Mesothelial cell of epicardium (in vitro differentiated cells): ENCODE results near the gene NOBOX. TPM values are rescaled to one million over a fixed set of nuclear protein-coding genes. Genes with fewer than 3 reads are reported as not detected.
"Not testable (repeated sequence)": the region's sequence is repeated elsewhere in the genome, so short reads cannot be mapped to it uniquely, and the experiment has no call there.

ENCODE experiments used
- DNase-seq, 2 experiments: peaks; one replicate each; pipeline ENCODE4 v3.0.0; 2021; ENCODE audit warnings: low spot score in 2 of 2; ENCODE audit not compliant: unreplicated experiment in 2 of 2
- H3K27ac Mint-ChIP-seq: 2 replicates; pipeline ENCODE4 v1.8.0; 2021; ENCODE audit warnings: mixed read lengths
- H3K27me3 Mint-ChIP-seq: 2 replicates; pipeline ENCODE4 v1.8.0; 2021; ENCODE audit warnings: low read depth, mixed read lengths
- H3K36me3 Mint-ChIP-seq: 2 replicates; pipeline ENCODE4 v1.8.0; 2021; ENCODE audit warnings: mixed read lengths
- H3K4me1 Mint-ChIP-seq: 2 replicates; pipeline ENCODE4 v1.8.0; 2021; ENCODE audit warnings: mixed read lengths
- H3K4me3 Mint-ChIP-seq: 2 replicates; pipeline ENCODE4 v1.8.0; 2021; ENCODE audit warnings: mild to moderate bottlenecking, moderate library complexity, mixed read lengths
- H3K9me3 Mint-ChIP-seq: 2 replicates; pipeline ENCODE4 v1.8.0; 2021; ENCODE audit warnings: mixed read lengths
- total RNA-seq: library from RNA; stranded (reverse); gene quantifications from 3 replicates; pipeline ENCODE4 v1.2.1, GENCODE V29; 2021

NOBOX gene
- total RNA-seq, 1 donor from 2014 or later, result not detected

DNA sequence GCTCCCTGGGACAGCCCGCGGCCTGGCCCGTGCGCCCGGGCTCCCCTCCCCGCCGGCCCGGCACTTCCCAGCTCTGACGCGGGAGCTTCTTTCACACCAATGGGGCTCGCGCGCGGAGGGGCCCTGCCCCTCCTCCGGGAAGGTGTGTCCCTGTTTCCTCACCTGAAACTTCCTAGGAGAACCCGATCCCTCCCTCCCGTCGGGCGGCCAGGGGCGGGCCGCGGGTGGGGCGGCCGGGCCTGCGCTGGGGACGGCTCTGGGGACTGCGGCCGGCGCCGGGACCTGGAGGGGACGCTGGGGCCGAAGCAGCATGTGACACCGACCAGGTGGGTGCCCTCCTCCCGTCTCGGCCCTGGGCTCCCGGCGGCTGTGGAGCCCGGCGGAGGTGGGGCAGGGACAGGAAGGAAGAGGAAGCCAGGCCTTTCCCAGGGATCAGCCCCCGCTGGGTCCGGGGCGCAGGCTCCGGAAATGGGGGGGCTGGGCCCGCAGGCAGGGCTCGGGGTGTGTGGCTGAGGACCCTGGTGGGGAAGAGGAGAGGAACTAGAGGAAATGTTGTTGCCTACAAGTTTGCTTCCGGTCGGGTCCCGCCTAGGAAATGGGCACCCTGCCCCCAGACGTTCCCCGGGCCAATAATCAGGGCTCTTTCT is 48.2 kb downstream of the NOBOX start, which contains the start of gene ARHGEF5:
Gene ARHGEF5, plus strand, starts transcription at position 227 of the 647 bp plus-strand sequence. CDS start 7,268 bp downstream, outside the sequence.
- not testable (repeated sequence) for DNase-seq, H3K4me1 Mint-ChIP-seq, H3K9me3 Mint-ChIP-seq, H3K36me3 Mint-ChIP-seq, H3K27me3 Mint-ChIP-seq
- Mint-ChIP-seq H3K27ac (peak within 1 kb of the TSS; percentile 91), H3K4me3 (peak within 1 kb of the TSS; percentile 79)

- H3K4me1 Mint-ChIP-seq, H3K9me3 Mint-ChIP-seq, H3K27me3 Mint-ChIP-seq, H3K27ac Mint-ChIP-seq, DNase-seq, H3K36me3 Mint-ChIP-seq, H3K4me3 Mint-ChIP-seq: not testable (repeated sequence)
Observed at GRCh38 chr7:144351667-144352066, 51.8 kb downstream of the NOBOX start.

GRCh38 chr7:144348625-144349024 is 54.9 kb downstream of the NOBOX start:
- not testable (repeated sequence) for H3K4me3 Mint-ChIP-seq, H3K36me3 Mint-ChIP-seq, H3K9me3 Mint-ChIP-seq, H3K27me3 Mint-ChIP-seq, H3K4me1 Mint-ChIP-seq, DNase-seq, H3K27ac Mint-ChIP-seq

Other genes with a start within 250 kb of the NOBOX start
- 3.1 to 5.5 TPM (median 5.4 TPM) in 3 replicates for gene CTAGE4, start 220.2 kb downstream of the NOBOX start, total RNA-seq
- 14.9 to 15.9 TPM (median 15.0 TPM) in 3 replicates for gene ARHGEF35, start 207.9 kb downstream of the NOBOX start, total RNA-seq
- gene OR2A42, start 164.1 kb downstream of the NOBOX start, total RNA-seq, result 0.09 to 0.50 TPM (median 0.22 TPM) in 3 replicates
- 10.8 to 11.3 TPM (median 11.1 TPM) in 3 replicates for gene OR2A7, start 138.9 kb downstream of the NOBOX start, total RNA-seq
- 4.5 to 6.4 TPM (median 6.2 TPM) in 3 replicates for gene CTAGE8, start 134.4 kb downstream of the NOBOX start, total RNA-seq
- 0.24 to 0.27 TPM (median 0.27 TPM) in 3 replicates for gene OR2A1, start 91.3 kb downstream of the NOBOX start, total RNA-seq
- gene ARHGEF5, start 48.3 kb downstream of the NOBOX start, total RNA-seq, result 35.9 to 37.6 TPM (median 37.4 TPM) in 3 replicates